ENCODE results near the gene KRTAP20-1. TPM values are rescaled to one million over a fixed set of nuclear protein-coding genes. Genes with fewer than 3 reads are reported as not detected.

The KRTAP20-1 gene
- total and polyA plus RNA-seq, 4 donors, result not detected

DNA sequence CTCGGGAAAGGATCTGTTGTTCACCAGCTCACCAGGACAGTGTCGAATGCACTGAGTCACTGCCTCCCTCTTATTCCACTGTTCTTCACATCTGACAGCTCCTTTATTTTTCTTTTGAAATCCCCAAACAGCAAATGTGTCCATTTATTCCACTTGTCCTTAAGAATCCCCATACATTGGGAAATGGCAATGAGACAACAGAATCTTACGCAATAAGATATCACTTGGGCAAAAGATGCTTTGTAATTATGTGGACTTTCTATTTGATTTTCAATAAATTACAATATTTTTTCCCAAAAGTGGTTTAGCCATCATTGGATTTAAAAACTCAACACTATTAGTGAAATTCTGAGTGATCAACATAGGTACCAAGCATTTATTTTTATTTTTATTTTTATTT, 22.5 kb downstream of the KRTAP20-1 start:
- Histone ChIP-seq H3K9ac (ENCODE audit: low read depth in 1 of 2, low read length in 2 of 2) (no peak overlapping the region), H3K4me1 (ENCODE audit: control insufficient read depth in 4 of 4, insufficient read depth in 4 of 4, low read length in 3 of 4) (no peaks in the 10 kb centered on the region), H3K27me3 (ENCODE audit: control insufficient read depth in 4 of 4, insufficient read depth in 4 of 4, low read length in 3 of 4) (no peaks in the 10 kb centered on the region), H3K9me3 (ENCODE audit: control insufficient read depth in 4 of 4, low read length in 3 of 4) (no peaks in the 10 kb centered on the region), H3K36me3 (ENCODE audit: control insufficient read depth in 4 of 4, insufficient read depth in 3 of 4, low read depth in 1 of 4, low read length in 3 of 4) (no peaks in the 10 kb centered on the region), H3K4me3 (ENCODE audit: low read depth in 1 of 3, low read length in 3 of 3) (no peak overlapping the region), H3K27ac (ENCODE audit: low read depth in 1 of 2, low read length in 2 of 2) (no peak overlapping the region)
- TF ChIP-seq, protein P1, sequence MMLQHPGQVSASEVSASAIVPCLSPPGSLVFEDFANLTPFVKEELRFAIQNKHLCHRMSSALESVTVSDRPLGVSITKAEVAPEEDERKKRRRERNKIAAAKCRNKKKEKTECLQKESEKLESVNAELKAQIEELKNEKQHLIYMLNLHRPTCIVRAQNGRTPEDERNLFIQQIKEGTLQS (IDR thresholded peaks at IDR 0.05), result no peak
- TF ChIP-seq, protein P2, sequence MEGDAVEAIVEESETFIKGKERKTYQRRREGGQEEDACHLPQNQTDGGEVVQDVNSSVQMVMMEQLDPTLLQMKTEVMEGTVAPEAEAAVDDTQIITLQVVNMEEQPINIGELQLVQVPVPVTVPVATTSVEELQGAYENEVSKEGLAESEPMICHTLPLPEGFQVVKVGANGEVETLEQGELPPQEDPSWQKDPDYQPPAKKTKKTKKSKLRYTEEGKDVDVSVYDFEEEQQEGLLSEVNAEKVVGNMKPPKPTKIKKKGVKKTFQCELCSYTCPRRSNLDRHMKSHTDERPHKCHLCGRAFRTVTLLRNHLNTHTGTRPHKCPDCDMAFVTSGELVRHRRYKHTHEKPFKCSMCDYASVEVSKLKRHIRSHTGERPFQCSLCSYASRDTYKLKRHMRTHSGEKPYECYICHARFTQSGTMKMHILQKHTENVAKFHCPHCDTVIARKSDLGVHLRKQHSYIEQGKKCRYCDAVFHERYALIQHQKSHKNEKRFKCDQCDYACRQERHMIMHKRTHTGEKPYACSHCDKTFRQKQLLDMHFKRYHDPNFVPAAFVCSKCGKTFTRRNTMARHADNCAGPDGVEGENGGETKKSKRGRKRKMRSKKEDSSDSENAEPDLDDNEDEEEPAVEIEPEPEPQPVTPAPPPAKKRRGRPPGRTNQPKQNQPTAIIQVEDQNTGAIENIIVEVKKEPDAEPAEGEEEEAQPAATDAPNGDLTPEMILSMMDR (IDR thresholded peaks at IDR 0.05; ENCODE audit: low read depth, low read length, missing input control), result no peak
- TF ChIP-seq FOXA2 (IDR thresholded peaks at IDR 0.05) (no peak), GABPA (IDR thresholded peaks at IDR 0.05 in 1 of 2, conservative IDR thresholded peaks at IDR 0.05 in 1 of 2) (no peak), FOXA1 (IDR thresholded peaks at IDR 0.05) (no peak), HNF4A (conservative IDR thresholded peaks at IDR 0.05) (no peak), SP1 (IDR thresholded peaks at IDR 0.05) (no peak)
- TF ChIP-seq, protein P3, sequence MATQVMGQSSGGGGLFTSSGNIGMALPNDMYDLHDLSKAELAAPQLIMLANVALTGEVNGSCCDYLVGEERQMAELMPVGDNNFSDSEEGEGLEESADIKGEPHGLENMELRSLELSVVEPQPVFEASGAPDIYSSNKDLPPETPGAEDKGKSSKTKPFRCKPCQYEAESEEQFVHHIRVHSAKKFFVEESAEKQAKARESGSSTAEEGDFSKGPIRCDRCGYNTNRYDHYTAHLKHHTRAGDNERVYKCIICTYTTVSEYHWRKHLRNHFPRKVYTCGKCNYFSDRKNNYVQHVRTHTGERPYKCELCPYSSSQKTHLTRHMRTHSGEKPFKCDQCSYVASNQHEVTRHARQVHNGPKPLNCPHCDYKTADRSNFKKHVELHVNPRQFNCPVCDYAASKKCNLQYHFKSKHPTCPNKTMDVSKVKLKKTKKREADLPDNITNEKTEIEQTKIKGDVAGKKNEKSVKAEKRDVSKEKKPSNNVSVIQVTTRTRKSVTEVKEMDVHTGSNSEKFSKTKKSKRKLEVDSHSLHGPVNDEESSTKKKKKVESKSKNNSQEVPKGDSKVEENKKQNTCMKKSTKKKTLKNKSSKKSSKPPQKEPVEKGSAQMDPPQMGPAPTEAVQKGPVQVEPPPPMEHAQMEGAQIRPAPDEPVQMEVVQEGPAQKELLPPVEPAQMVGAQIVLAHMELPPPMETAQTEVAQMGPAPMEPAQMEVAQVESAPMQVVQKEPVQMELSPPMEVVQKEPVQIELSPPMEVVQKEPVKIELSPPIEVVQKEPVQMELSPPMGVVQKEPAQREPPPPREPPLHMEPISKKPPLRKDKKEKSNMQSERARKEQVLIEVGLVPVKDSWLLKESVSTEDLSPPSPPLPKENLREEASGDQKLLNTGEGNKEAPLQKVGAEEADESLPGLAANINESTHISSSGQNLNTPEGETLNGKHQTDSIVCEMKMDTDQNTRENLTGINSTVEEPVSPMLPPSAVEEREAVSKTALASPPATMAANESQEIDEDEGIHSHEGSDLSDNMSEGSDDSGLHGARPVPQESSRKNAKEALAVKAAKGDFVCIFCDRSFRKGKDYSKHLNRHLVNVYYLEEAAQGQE (IDR thresholded peaks at IDR 0.05), result no peak
- WGBS, result 87% methylated on average over 3 of the region's 3 CpGs
- no peak for DNase-seq (ENCODE audit: low spot score)

DNA sequence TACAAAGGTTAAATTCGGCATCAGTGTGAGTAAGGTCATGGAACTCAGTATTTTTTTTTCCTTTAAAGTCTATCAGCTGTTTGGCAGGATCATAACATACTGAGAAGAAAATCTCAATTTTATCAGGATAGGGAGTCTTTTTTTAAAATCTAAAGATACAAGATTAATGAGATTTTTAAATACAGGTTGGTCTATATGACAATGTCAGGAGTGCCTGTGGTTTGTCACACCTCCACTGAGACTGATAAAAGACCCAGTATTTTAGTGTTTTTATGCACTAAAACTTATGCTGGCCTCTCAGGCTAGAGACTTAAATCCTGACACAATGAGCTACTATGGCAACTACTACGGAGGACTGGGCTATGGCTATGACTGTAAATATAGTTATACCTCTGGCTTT, 26.3 kb downstream of the KRTAP20-1 start, which contains the start of gene KRTAP20-3:
Gene KRTAP20-3 (plus strand): TSS at position 301 of the 400 bp plus-strand sequence.
- DNase-seq (ENCODE audit: low spot score), result no peak
- Histone ChIP-seq H3K36me3 (ENCODE audit: control insufficient read depth in 4 of 4, insufficient read depth in 3 of 4, low read depth in 1 of 4, low read length in 3 of 4) (no peaks in the 10 kb centered on the region), H3K27ac (ENCODE audit: low read depth in 1 of 2, low read length in 2 of 2) (no peak within 1 kb of the TSS), H3K27me3 (ENCODE audit: control insufficient read depth in 4 of 4, insufficient read depth in 4 of 4, low read length in 3 of 4) (peaks cover 0 to 3% (median 0%) of the 10 kb centered on the region in 4 donors), H3K9me3 (ENCODE audit: control insufficient read depth in 4 of 4, low read length in 3 of 4) (no peaks in the 10 kb centered on the region), H3K4me3 (ENCODE audit: low read depth in 1 of 3, low read length in 3 of 3) (no peak within 1 kb of the TSS), H3K4me1 (ENCODE audit: control insufficient read depth in 4 of 4, insufficient read depth in 4 of 4, low read length in 3 of 4) (no peaks in the 10 kb centered on the region), H3K9ac (ENCODE audit: low read depth in 1 of 2, low read length in 2 of 2) (no peak within 1 kb of the TSS)
- TF ChIP-seq FOXA1 (IDR thresholded peaks at IDR 0.05), result no peak
- TF ChIP-seq HNF4G (IDR thresholded peaks at IDR 0.05), result no peak
- TF ChIP-seq TAF1 (conservative IDR thresholded peaks at IDR 0.05), result no peak
- 82% methylated on average over 2 of the region's 2 CpGs for WGBS

DNA sequence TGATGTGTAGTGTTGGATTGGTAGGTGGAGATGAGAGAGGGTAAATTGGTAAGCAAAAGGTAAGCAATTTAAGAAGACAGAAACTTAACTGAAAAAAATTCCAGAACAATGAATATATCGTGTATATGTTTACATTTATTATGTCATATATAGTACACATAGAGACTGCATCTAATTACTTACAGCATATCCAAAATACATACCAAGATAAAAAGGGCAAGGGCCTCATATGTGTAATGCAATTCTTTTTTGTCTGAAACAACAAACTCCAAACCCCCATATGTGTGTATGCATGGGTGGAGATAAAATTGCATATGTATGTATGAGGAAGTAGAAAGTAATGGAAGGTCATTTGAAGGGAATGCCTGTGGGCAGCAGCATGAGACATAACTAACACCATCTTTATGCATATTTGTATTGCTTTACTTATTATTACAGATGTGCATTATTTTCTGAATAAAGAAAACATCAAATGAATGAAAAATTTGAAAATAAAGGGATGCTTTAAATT, 30.7 kb downstream of the KRTAP20-1 start:
- TF ChIP-seq EGR1 (IDR thresholded peaks at IDR 0.05; ENCODE audit: low read depth in 2 of 2) (no peak), TAF1 (conservative IDR thresholded peaks at IDR 0.05) (no peak), FOXA1 (IDR thresholded peaks at IDR 0.05) (no peak), JUND (IDR thresholded peaks at IDR 0.05) (no peak), RAD21 (IDR thresholded peaks at IDR 0.05) (no peak)
- Histone ChIP-seq H3K4me3 (ENCODE audit: low read depth in 1 of 3, low read length in 3 of 3) (no peak overlapping the region), H3K27me3 (ENCODE audit: control insufficient read depth in 4 of 4, insufficient read depth in 4 of 4, low read length in 3 of 4) (peaks cover 0 to 3% (median 0%) of the 10 kb centered on the region in 4 donors), H3K36me3 (ENCODE audit: control insufficient read depth in 4 of 4, insufficient read depth in 3 of 4, low read depth in 1 of 4, low read length in 3 of 4) (no peaks in the 10 kb centered on the region), H3K9ac (ENCODE audit: low read depth in 1 of 2, low read length in 2 of 2) (no peak overlapping the region), H3K9me3 (ENCODE audit: control insufficient read depth in 4 of 4, low read length in 3 of 4) (no peaks in the 10 kb centered on the region), H3K27ac (ENCODE audit: low read depth in 1 of 2, low read length in 2 of 2) (no peak overlapping the region), H3K4me1 (ENCODE audit: control insufficient read depth in 4 of 4, insufficient read depth in 4 of 4, low read length in 3 of 4) (no peaks in the 10 kb centered on the region)
- no peak for DNase-seq (ENCODE audit: low spot score)
- WGBS, result 72% methylated on average over 1 of the region's 1 CpG
